Bone marrow (tissue), 2 donors: ENCODE data around the gene TRIM64.
"Not testable (repeated sequence)": the region's sequence is repeated elsewhere in the genome, so short reads cannot be mapped to it uniquely, and the experiment has no call there.

Source experiments
- DNase-seq, 2 donors: peaks; one replicate each; lab custom pipeline; 2025; lab: John Stamatoyannopoulos, UW

Gene TRIM64

GRCh38 chr11:89965737-89966136 is at the start of gene TRIM64:
Gene TRIM64, plus strand, starts transcription at chr11:89966037. Its CDS starts 2,467 bp downstream, at chr11:89968504.
- not testable (repeated sequence) for DNase-seq

GRCh38 chr11:89922195-89922660 is 43.6 kb upstream of the TRIM64 start, which contains the start of gene TRIM49D1:
Gene TRIM49D1, minus strand, starts transcription at chr11:89922245. Its CDS starts 4,535 bp downstream, at chr11:89917710.
- DNase-seq: no peak

- not testable (repeated sequence) for DNase-seq
Measured at GRCh38 chr11:89923764-89924163, 42.1 kb upstream of the TRIM64 start, which contains the start of gene TRIM49D2. Gene TRIM49D2, plus strand, starts transcription at chr11:89924064. Its CDS starts 2,698 bp downstream, at chr11:89926762.

GRCh38 chr11:89960833-89961232 is 5.0 kb upstream of the TRIM64 start:
- DNase-seq: not testable (repeated sequence)
